NCI-H2196 treated with DMSO at 0.1 percent for 48 hours (cell line): ENCODE data around the gene FMN2.
"Not testable (repeated sequence)": the region's sequence is repeated elsewhere in the genome, so short reads cannot be mapped to it uniquely, and the experiment has no call there.

Experiments
- DNase-seq: peaks from one replicate; lab custom pipeline; 2025; ENCODE audit not compliant: unreplicated experiment; lab: John Stamatoyannopoulos, UW

The FMN2 gene

GRCh38 chr1:240247899-240248298 lies 156.2 kb downstream of the FMN2 start:
- DNase-seq = no peak

- DNase-seq = no peak
Observed at GRCh38 chr1:240254006-240254405, 162.3 kb downstream of the FMN2 start.

GRCh38 chr1:240254778-240255291 lies 163.2 kb downstream of the FMN2 start:
- no peak for DNase-seq

GRCh38 chr1:240255922-240256321 lies 164.2 kb downstream of the FMN2 start:
- DNase-seq = no peak

- DNase-seq = no peak
Observed at GRCh38 chr1:240256836-240257503, 165.3 kb downstream of the FMN2 start.

GRCh38 chr1:240258910-240259309 lies 167.2 kb downstream of the FMN2 start:
- DNase-seq = no peak

- not testable (repeated sequence) for DNase-seq
Observed at GRCh38 chr1:240264494-240264893, 172.8 kb downstream of the FMN2 start.

GRCh38 chr1:240271081-240271480 lies 179.4 kb downstream of the FMN2 start:
- no peak for DNase-seq

- no peak for DNase-seq
Observed at GRCh38 chr1:240274569-240274968, 182.9 kb downstream of the FMN2 start.

- DNase-seq = not testable (repeated sequence)
Observed at GRCh38 chr1:240275219-240275618, 183.5 kb downstream of the FMN2 start.

GRCh38 chr1:240278082-240278481 lies 186.4 kb downstream of the FMN2 start:
- no peak for DNase-seq

GRCh38 chr1:240280560-240281322 lies 189.1 kb downstream of the FMN2 start:
- DNase-seq = no peak

GRCh38 chr1:240282061-240282830 lies 190.6 kb downstream of the FMN2 start:
- DNase-seq = no peak

- DNase-seq = no peak
Observed at GRCh38 chr1:240284656-240285414, 193.2 kb downstream of the FMN2 start.

- DNase-seq = no peak
Observed at GRCh38 chr1:240285540-240285939, 193.9 kb downstream of the FMN2 start.

GRCh38 chr1:240287722-240288121 lies 196.0 kb downstream of the FMN2 start:
- no peak for DNase-seq

- no peak for DNase-seq
Observed at GRCh38 chr1:240293706-240294105, 202.0 kb downstream of the FMN2 start.

GRCh38 chr1:240294566-240294965 lies 202.9 kb downstream of the FMN2 start:
- DNase-seq = no peak

GRCh38 chr1:240295811-240296210 lies 204.1 kb downstream of the FMN2 start:
- no peak for DNase-seq

- no peak for DNase-seq
Observed at GRCh38 chr1:240304466-240304865, 212.8 kb downstream of the FMN2 start.

- DNase-seq = no peak
Observed at GRCh38 chr1:240306673-240307072, 215.0 kb downstream of the FMN2 start.
